H9 (cell line): ENCODE measurements around the gene PRRT2. TPM values are rescaled to one million over a fixed set of nuclear protein-coding genes. Genes with fewer than 3 reads are reported as not detected.

Source experiments
- DNase-seq: peaks from one replicate; pipeline ENCODE4 v3.0.0-alpha.2; 2017
- H2AFZ ChIP-seq: one replicate; pipeline ENCODE4 v1.6.1; 2013; ENCODE audit warnings: mild to moderate bottlenecking, low read length, control low read depth, moderate library complexity
- H2AK5ac ChIP-seq: 2 replicates; pipeline ENCODE4 v1.6.1; 2013; ENCODE audit warnings: low read length, control low read depth, mixed read lengths; ENCODE audit not compliant: insufficient read length
- H2BK120ac ChIP-seq: one replicate; pipeline ENCODE4 v1.6.1; 2013; ENCODE audit warnings: low read depth, mild to moderate bottlenecking, low read length, control low read depth, inconsistent platforms; ENCODE audit not compliant: poor library complexity, severe bottlenecking
- H2BK12ac ChIP-seq: 2 replicates; pipeline ENCODE4 v1.6.1; 2013; ENCODE audit warnings: low read length, control low read depth, mixed read lengths, low read depth; ENCODE audit not compliant: insufficient read length
- H2BK15ac ChIP-seq: 2 replicates; pipeline ENCODE4 v1.6.1; 2013; ENCODE audit warnings: low read depth, low read length, control low read depth
- H2BK20ac ChIP-seq: one replicate; pipeline ENCODE4 v1.6.1; 2013; ENCODE audit warnings: low read depth, mild to moderate bottlenecking, low read length, control low read depth, inconsistent platforms; ENCODE audit not compliant: poor library complexity, severe bottlenecking
- H2BK5ac ChIP-seq: 2 replicates; pipeline ENCODE4 v1.6.1; 2013; ENCODE audit warnings: low read length, control low read depth, mixed read lengths; ENCODE audit not compliant: insufficient read length
- H3K14ac ChIP-seq: 2 replicates; pipeline ENCODE4 v1.6.1; 2013; ENCODE audit warnings: low read length, control low read depth; ENCODE audit not compliant: insufficient read depth
- H3K18ac ChIP-seq: 2 replicates; pipeline ENCODE4 v1.6.1; 2013; ENCODE audit warnings: low read depth, mild to moderate bottlenecking, mixed read lengths, low read length, control low read depth; ENCODE audit not compliant: insufficient read length
- H3K23ac ChIP-seq: 2 replicates; pipeline ENCODE4 v1.6.1; 2013; ENCODE audit warnings: low read length, control low read depth, mixed read lengths, low read depth; ENCODE audit not compliant: insufficient read length
- H3K23me2 ChIP-seq: 2 replicates; pipeline ENCODE4 v1.6.1; 2013; ENCODE audit warnings: low read depth, mild to moderate bottlenecking, mixed read lengths, low read length, control low read depth; ENCODE audit not compliant: insufficient read length, poor library complexity, severe bottlenecking
- H3K27ac ChIP-seq: 2 replicates; pipeline ENCODE4 v1.5.1; 2013; ENCODE audit warnings: low read length, control low read depth, mixed read lengths, low read depth; ENCODE audit not compliant: insufficient read length
- H3K27me3 ChIP-seq: 2 replicates; pipeline ENCODE4 v1.6.1; 2013; ENCODE audit warnings: low read length, control low read depth, inconsistent platforms; ENCODE audit not compliant: insufficient read depth
- H3K4ac ChIP-seq: 2 replicates; pipeline ENCODE4 v1.6.1; 2013; ENCODE audit warnings: low read depth, mild to moderate bottlenecking, control low read depth, inconsistent platforms, low read length, moderate library complexity
- H3K4me1 ChIP-seq: 2 replicates; pipeline ENCODE4 v1.6.1; 2013; ENCODE audit warnings: low read length, control low read depth, inconsistent platforms; ENCODE audit not compliant: insufficient read depth
- H3K4me2 ChIP-seq: 2 replicates; pipeline ENCODE4 v1.6.1; 2013; ENCODE audit warnings: low read length, control low read depth, mixed read lengths; ENCODE audit not compliant: insufficient read length, insufficient read depth
- H3K56ac ChIP-seq: 2 replicates; pipeline ENCODE4 v1.6.1; 2013; ENCODE audit warnings: low read depth, mild to moderate bottlenecking, mixed read lengths, low read length, control low read depth; ENCODE audit not compliant: insufficient read length
- H3K79me1 ChIP-seq: 2 replicates; pipeline ENCODE4 v1.6.1; 2013; ENCODE audit warnings: low read depth, mild to moderate bottlenecking, moderate library complexity, low read length, control low read depth, inconsistent platforms; ENCODE audit not compliant: insufficient read depth, poor library complexity, severe bottlenecking
- H3K79me2 ChIP-seq: 2 replicates; pipeline ENCODE4 v1.6.1; 2013; ENCODE audit warnings: low read length, control low read depth, inconsistent platforms; ENCODE audit not compliant: insufficient read depth
- H3K9ac ChIP-seq: 2 replicates; pipeline ENCODE4 v1.6.1; 2013; ENCODE audit warnings: low read length, control low read depth, mixed read lengths; ENCODE audit not compliant: insufficient read length; ENCODE audit errors: extremely low read depth
- H3K9me3 ChIP-seq: one replicate; pipeline ENCODE4 v1.6.1; 2013; ENCODE audit warnings: low read depth, low read length, inconsistent platforms; ENCODE audit not compliant: control insufficient read depth
- H3T11ph ChIP-seq: one replicate; pipeline ENCODE4 v1.6.1; 2013; ENCODE audit warnings: mild to moderate bottlenecking, low read length, control low read depth, inconsistent platforms
- H4K20me1 ChIP-seq: one replicate; pipeline ENCODE4 v1.6.1; 2013; ENCODE audit not compliant: control insufficient read depth, insufficient read length, insufficient read depth
- H4K5ac ChIP-seq: 2 replicates; pipeline ENCODE4 v1.6.1; 2013; ENCODE audit warnings: low read depth, mild to moderate bottlenecking, mixed read lengths, low read length, control low read depth; ENCODE audit not compliant: insufficient read length
- H4K8ac ChIP-seq: replicated peaks from 2 replicates; pipeline ENCODE4 v1.6.1; 2013; ENCODE audit warnings: low read length, control low read depth, mixed read lengths, low read depth; ENCODE audit not compliant: insufficient read length
- H4K91ac ChIP-seq: 2 replicates; pipeline ENCODE4 v1.6.1; 2013; ENCODE audit warnings: low read depth, mild to moderate bottlenecking, moderate library complexity, mixed read lengths, low read length, control low read depth; ENCODE audit not compliant: insufficient read length
- H3K27ac Mint-ChIP-seq, 3 experiments: 2 replicates in 2 of 3; 3 replicates in 1 of 3; pipeline ENCODE4 v1.8.0; 2020 to 2021; ENCODE audit warnings: mixed read lengths in 3 of 3, mild to moderate bottlenecking in 1 of 3, moderate library complexity in 1 of 3
- H3K27me3 Mint-ChIP-seq: 2 replicates; pipeline ENCODE4 v1.8.0; 2021; ENCODE audit warnings: low read depth, mild to moderate bottlenecking, moderate library complexity, mixed read lengths
- H3K36me3 Mint-ChIP-seq, 3 experiments: 2 replicates in 2 of 3; 3 replicates in 1 of 3; pipeline ENCODE4 v1.8.0; 2020 to 2021; ENCODE audit warnings: low read depth in 3 of 3, mixed read lengths in 3 of 3; ENCODE audit not compliant: insufficient read depth in 1 of 3
- H3K4me1 Mint-ChIP-seq, 2 experiments: 2 replicates each; pipeline ENCODE4 v1.8.0; 2020; ENCODE audit warnings: mixed read lengths in 2 of 2
- H3K4me3 Mint-ChIP-seq, 2 experiments: 2 replicates in 1 of 2; 3 replicates in 1 of 2; pipeline ENCODE4 v1.8.0; 2020 to 2021; ENCODE audit warnings: mild to moderate bottlenecking in 2 of 2, mixed read lengths in 2 of 2, moderate library complexity in 1 of 2
- H3K9me3 Mint-ChIP-seq, 2 experiments: 2 replicates in 1 of 2; 3 replicates in 1 of 2; pipeline ENCODE4 v1.8.0; 2020; ENCODE audit warnings: mild to moderate bottlenecking in 2 of 2, mixed read lengths in 2 of 2, moderate library complexity in 1 of 2
- WGBS: extraction: QIAGEN DNeasy Blood & Tissue Kit; methylation state at CpG from one replicate; pipeline ENCODE4 v1.1.7; 2013; ENCODE audit warnings: missing lambda C conversion rate, low lambda C conversion rate, mixed read lengths; ENCODE audit not compliant: insufficient read length; ENCODE audit errors: extremely low coverage; 5-methylcytosine and 5-hydroxymethylcytosine counted together
- total RNA-seq: library from RNA; stranded (reverse); gene quantifications from 2 replicates; pipeline ENCODE4 v1.2.1, GENCODE V29; 2021
- TF ChIP-seq, protein P1 (sequence below): fragments of 200-600 bp; sonication (generic); conservative IDR thresholded peaks from 3 replicates; pipeline ENCODE4 v1.8.0; 2021; ENCODE audit warnings: antibody characterized with exemption, mild to moderate bottlenecking

PRRT2 gene
- total RNA-seq, 1 experiment from 2014 or later = 14.6 TPM

DNA sequence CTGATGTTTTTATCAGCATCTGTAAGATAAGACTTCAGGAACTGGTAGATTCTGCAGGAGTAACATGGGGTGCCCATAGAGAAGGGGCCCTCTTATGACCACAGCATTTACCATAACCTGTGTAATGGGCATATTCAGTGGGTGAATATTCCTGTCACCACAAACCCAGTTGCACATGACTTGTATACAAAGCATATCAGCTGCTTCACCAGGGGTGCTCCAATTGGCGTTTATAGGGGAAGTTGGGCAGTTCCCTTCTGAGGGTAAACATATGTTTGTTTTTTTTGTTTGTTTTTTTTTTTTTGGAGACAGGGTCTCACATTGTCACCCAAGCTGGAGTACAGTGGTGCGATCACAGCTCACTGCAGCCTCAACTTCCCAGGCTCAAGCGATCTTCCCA is 45.4 kb upstream of the PRRT2 start:
- H3K14ac ChIP-seq = no peak overlapping the region
- H3K4me3 Mint-ChIP-seq = no peak overlapping the region
- TF ChIP-seq, protein P1, sequence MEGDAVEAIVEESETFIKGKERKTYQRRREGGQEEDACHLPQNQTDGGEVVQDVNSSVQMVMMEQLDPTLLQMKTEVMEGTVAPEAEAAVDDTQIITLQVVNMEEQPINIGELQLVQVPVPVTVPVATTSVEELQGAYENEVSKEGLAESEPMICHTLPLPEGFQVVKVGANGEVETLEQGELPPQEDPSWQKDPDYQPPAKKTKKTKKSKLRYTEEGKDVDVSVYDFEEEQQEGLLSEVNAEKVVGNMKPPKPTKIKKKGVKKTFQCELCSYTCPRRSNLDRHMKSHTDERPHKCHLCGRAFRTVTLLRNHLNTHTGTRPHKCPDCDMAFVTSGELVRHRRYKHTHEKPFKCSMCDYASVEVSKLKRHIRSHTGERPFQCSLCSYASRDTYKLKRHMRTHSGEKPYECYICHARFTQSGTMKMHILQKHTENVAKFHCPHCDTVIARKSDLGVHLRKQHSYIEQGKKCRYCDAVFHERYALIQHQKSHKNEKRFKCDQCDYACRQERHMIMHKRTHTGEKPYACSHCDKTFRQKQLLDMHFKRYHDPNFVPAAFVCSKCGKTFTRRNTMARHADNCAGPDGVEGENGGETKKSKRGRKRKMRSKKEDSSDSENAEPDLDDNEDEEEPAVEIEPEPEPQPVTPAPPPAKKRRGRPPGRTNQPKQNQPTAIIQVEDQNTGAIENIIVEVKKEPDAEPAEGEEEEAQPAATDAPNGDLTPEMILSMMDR = no peak
- H3K4ac ChIP-seq = no peak overlapping the region
- DNase-seq = no peak
- H2AFZ ChIP-seq = no peak overlapping the region
- H4K20me1 ChIP-seq = no peaks in the 10 kb centered on the region
- no peak overlapping the region for H3K9ac ChIP-seq
- H2BK12ac ChIP-seq = no peak overlapping the region
- H3K4me1 Mint-ChIP-seq = 0 out of 4 replicates have a peak, but pooled peaks cover 3% of the 10 kb centered on the region in 2 experiments
- no CpG with 5 or more reads among the region's 3 CpGs for WGBS
- no peak overlapping the region; a peak in 1 of 7 replicates for H3K27ac Mint-ChIP-seq
- H3K23me2 ChIP-seq = no peaks in the 10 kb centered on the region
- H2BK20ac ChIP-seq = no peak overlapping the region
- H4K5ac ChIP-seq = no peak overlapping the region
- no peaks in the 10 kb centered on the region for H3K27me3 ChIP-seq
- no peaks in the 10 kb centered on the region for H3K79me1 ChIP-seq
- no peak overlapping the region for H3K18ac ChIP-seq
- H3K23ac ChIP-seq = no peak overlapping the region
- peaks cover 3% of the 10 kb centered on the region for H3K27me3 Mint-ChIP-seq
- no peaks in the 10 kb centered on the region for H3K79me2 ChIP-seq
- H2BK120ac ChIP-seq = no peak overlapping the region
- no peak overlapping the region for H4K91ac ChIP-seq
- H3K27ac ChIP-seq = no peak overlapping the region
- no peak overlapping the region for H4K8ac ChIP-seq
- H2AK5ac ChIP-seq = no peak overlapping the region
- H3K36me3 Mint-ChIP-seq = no peaks in the 10 kb centered on the region
- H2BK15ac ChIP-seq = no peak overlapping the region
- no peaks in the 10 kb centered on the region for H3K9me3 ChIP-seq
- no peak overlapping the region for H2BK5ac ChIP-seq
- H3T11ph ChIP-seq = no peak overlapping the region
- H3K4me1 ChIP-seq = no peaks in the 10 kb centered on the region
- H3K56ac ChIP-seq = no peak overlapping the region
- H3K9me3 Mint-ChIP-seq = no peaks in the 10 kb centered on the region
- H3K4me2 ChIP-seq = no peak overlapping the region
